Measurements from ENCODE around the gene DNAJC2.

DNA sequence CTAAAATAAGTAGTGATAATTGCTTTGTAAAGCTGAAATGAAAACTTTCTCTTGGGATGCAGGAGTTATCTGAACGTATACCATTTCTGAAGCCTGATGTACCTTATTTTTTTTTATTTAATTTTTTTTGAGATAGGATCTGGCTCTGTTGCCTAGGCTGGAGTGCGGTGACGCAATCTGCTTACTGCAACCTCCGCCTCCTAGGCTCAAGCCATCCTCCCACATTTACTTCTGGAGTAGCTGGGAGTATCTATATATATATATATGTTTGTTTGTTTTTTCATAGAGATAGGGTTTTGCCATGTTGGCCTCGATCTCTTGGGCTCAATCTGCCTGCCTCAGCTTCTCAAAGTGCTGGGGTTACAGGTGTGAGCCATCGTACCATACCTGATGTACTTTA lies 44.9 kb downstream of the DNAJC2 start:
- TF ChIP-seq, protein P1, sequence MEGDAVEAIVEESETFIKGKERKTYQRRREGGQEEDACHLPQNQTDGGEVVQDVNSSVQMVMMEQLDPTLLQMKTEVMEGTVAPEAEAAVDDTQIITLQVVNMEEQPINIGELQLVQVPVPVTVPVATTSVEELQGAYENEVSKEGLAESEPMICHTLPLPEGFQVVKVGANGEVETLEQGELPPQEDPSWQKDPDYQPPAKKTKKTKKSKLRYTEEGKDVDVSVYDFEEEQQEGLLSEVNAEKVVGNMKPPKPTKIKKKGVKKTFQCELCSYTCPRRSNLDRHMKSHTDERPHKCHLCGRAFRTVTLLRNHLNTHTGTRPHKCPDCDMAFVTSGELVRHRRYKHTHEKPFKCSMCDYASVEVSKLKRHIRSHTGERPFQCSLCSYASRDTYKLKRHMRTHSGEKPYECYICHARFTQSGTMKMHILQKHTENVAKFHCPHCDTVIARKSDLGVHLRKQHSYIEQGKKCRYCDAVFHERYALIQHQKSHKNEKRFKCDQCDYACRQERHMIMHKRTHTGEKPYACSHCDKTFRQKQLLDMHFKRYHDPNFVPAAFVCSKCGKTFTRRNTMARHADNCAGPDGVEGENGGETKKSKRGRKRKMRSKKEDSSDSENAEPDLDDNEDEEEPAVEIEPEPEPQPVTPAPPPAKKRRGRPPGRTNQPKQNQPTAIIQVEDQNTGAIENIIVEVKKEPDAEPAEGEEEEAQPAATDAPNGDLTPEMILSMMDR (IDR thresholded peaks at IDR 0.05): no peak
- TF ChIP-seq POLR2A (IDR thresholded peaks at IDR 0.05): no peak
